ENCODE measurements around the gene MRPL11. TPM values are rescaled to one million over a fixed set of nuclear protein-coding genes. Genes with fewer than 3 reads are reported as not detected.
A peak's percentile ranks its signal among the peaks of the same experiment; 100 is the strongest.

The MRPL11 gene
- total RNA-seq, 1 donor from 2014 or later: 62.6 TPM

- no peak for TF ChIP-seq CTCF (IDR thresholded peaks at IDR 0.05)
- no peak for ATAC-seq (ENCODE audit: low read depth)
- ChIA-PET CTCF (interaction anchor here (1.1 to 1.2 kb wide), 2 partner anchors 23 to 216 kb away, joined by 3 read pairs; partner anchors contain the start of genes MRPL11 and RBM4B), POLR2A (interaction anchor here (1.2 kb wide), 1 partner anchor 23 kb away, joined by 3 read pairs; the partner anchor contains the start of gene MRPL11)
- Mint-ChIP-seq H3K36me3 (ENCODE audit: low read depth) (no peaks in the 10 kb centered on the region), H3K4me1 (peaks cover 58% of the 10 kb centered on the region), H3K4me3 (no peak overlapping the region), H3K27ac (no peak overlapping the region), H3K27me3 (no peaks in the 10 kb centered on the region), H3K9me3 (no peaks in the 10 kb centered on the region)
- intact Hi-C loops (cut with micrococcal nuclease): no loop called here
- no peak for DNase-seq
These were observed 23.4 kb upstream of the MRPL11 start for GRCh38 chr11:66462010-66462409.

- H3K27ac Mint-ChIP-seq: peak overlapping the region; percentile 79
- no peak for DNase-seq
These were observed 20.6 kb upstream of the MRPL11 start for GRCh38 chr11:66459138-66459778.

GRCh38 chr11:66457826-66458225, 19.2 kb upstream of the MRPL11 start:
- peak overlapping the region; percentile 55 for H3K4me3 Mint-ChIP-seq
- ATAC-seq (ENCODE audit: low read depth): peak; percentile 72
- H3K27me3 Mint-ChIP-seq: peaks cover 8% of the 10 kb centered on the region
- TF ChIP-seq CTCF (IDR thresholded peaks at IDR 0.05): no peak
- ChIA-PET POLR2A (interaction anchor here (0.6 to 2.7 kb wide), 7 partner anchors 9 to 1328 kb away, joined by 3 to 34 read pairs (median 4); partner anchors contain the start of genes DPP3, PELI3 and RBM4B), CTCF (interaction anchor here (1.7 kb wide), 1 partner anchor 19 kb away, joined by 8 read pairs; the partner anchor contains the start of gene MRPL11)
- no peaks in the 10 kb centered on the region for H3K9me3 Mint-ChIP-seq
- intact Hi-C loops (cut with micrococcal nuclease): loop anchor here (1.0 kb wide), 1 partner anchor 8 kb away; the partner anchor contains the start of gene PELI3
- DNase-seq: no peak
- H3K4me1 Mint-ChIP-seq: peaks cover 43% of the 10 kb centered on the region
- peak overlapping the region; percentile 79 for H3K27ac Mint-ChIP-seq
- H3K36me3 Mint-ChIP-seq (ENCODE audit: low read depth): no peaks in the 10 kb centered on the region

More at GRCh38 chr11:66459138-66459778, 20.6 kb upstream of the MRPL11 start:
- Mint-ChIP-seq H3K27me3 (peaks cover 2% of the 10 kb centered on the region), H3K36me3 (ENCODE audit: low read depth) (no peaks in the 10 kb centered on the region), H3K9me3 (no peaks in the 10 kb centered on the region), H3K4me1 (peaks cover 48% of the 10 kb centered on the region), H3K4me3 (peak overlapping the region; percentile 55)
- intact Hi-C loops (cut with micrococcal nuclease): no loop called here
- CTCF ChIA-PET: interaction anchor here (0.9 to 1.6 kb wide), 4 partner anchors 19 to 219 kb away, joined by 3 to 6 read pairs (median 4); partner anchors contain the start of genes MRPL11 and RBM4B
- TF ChIP-seq CTCF (IDR thresholded peaks at IDR 0.05): no peak
- POLR2A ChIA-PET: interaction anchor here (0.5 to 2.7 kb wide), 3 partner anchors 20 to 570 kb away, joined by 3 to 15 read pairs (median 10); partner anchors contain the start of genes DPP3 and MRPL11
- ATAC-seq (ENCODE audit: low read depth): peak; percentile 64

GRCh38 chr11:66454828-66455227, 16.2 kb upstream of the MRPL11 start:
- intact Hi-C loops (cut with micrococcal nuclease): no loop called here
- no peak for DNase-seq
- peaks cover 8% of the 10 kb centered on the region for H3K27me3 Mint-ChIP-seq
- no peaks in the 10 kb centered on the region for H3K9me3 Mint-ChIP-seq
- H3K4me3 Mint-ChIP-seq: no peak overlapping the region
- no peak for TF ChIP-seq CTCF (IDR thresholded peaks at IDR 0.05)
- no peak for ATAC-seq (ENCODE audit: low read depth)
- no peak overlapping the region for H3K27ac Mint-ChIP-seq
- ChIA-PET CTCF (interaction anchor here (1.1 kb wide), 1 partner anchor 16 kb away, joined by 3 read pairs; the partner anchor contains the start of gene MRPL11), POLR2A (interaction anchor here (1.3 to 1.9 kb wide), 2 partner anchors 16 to 25 kb away, joined by 3 to 6 read pairs; partner anchors contain the start of genes DPP3 and MRPL11)
- H3K4me1 Mint-ChIP-seq: peaks cover 37% of the 10 kb centered on the region
- no peaks in the 10 kb centered on the region for H3K36me3 Mint-ChIP-seq (ENCODE audit: low read depth)

- POLR2A ChIA-PET: interaction anchor here (1.3 to 1.9 kb wide), 2 partner anchors 15 to 26 kb away, joined by 3 to 6 read pairs; partner anchors contain the start of genes DPP3 and MRPL11
- Mint-ChIP-seq H3K9me3 (no peaks in the 10 kb centered on the region), H3K27ac (no peak overlapping the region), H3K4me3 (no peak overlapping the region), H3K4me1 (peaks cover 31% of the 10 kb centered on the region), H3K36me3 (ENCODE audit: low read depth) (no peaks in the 10 kb centered on the region), H3K27me3 (peaks cover 11% of the 10 kb centered on the region)
- no peak for TF ChIP-seq CTCF (IDR thresholded peaks at IDR 0.05)
- DNase-seq (no peak), ATAC-seq (ENCODE audit: low read depth) (no peak)
- intact Hi-C loops (cut with micrococcal nuclease): no loop called here
- CTCF ChIA-PET: no interaction called here
These were observed 15.6 kb upstream of the MRPL11 start for GRCh38 chr11:66454247-66454646.

Measured in activated B cell treated with CpG ODN at 0.5 μM for 24 hours (primary cell).